ENCODE measurements around the gene LMOD3.

LMOD3 gene

GRCh38 chr3:69164296-69164695, 41.9 kb upstream of the LMOD3 start:
- no peak overlapping the region for H4K8ac ChIP-seq (ENCODE audit: low read depth, low read length)
- no peaks in the 10 kb centered on the region for H3K27me3 ChIP-seq (ENCODE audit: insufficient read depth, low read length)
- no peaks in the 10 kb centered on the region for H3K9me3 ChIP-seq (ENCODE audit: insufficient read depth, low read depth, low read length)
- no peak overlapping the region for H3K23ac ChIP-seq (ENCODE audit: low read length)
- peaks cover 0 to 1% of the 10 kb centered on the region in 2 experiments for H3K36me3 ChIP-seq (ENCODE audit: control insufficient read depth in 1 of 2, insufficient read depth in 2 of 2, low read length in 2 of 2)
- no peaks in the 10 kb centered on the region for H3K79me1 ChIP-seq (ENCODE audit: low read length)
- H4K91ac ChIP-seq (ENCODE audit: low read depth, low read length): no peak overlapping the region
- H4K12ac ChIP-seq (ENCODE audit: low read depth, low read length): no peak overlapping the region
- no peak overlapping the region for H3K4me3 ChIP-seq (ENCODE audit: low read depth, low read length)
- no peak overlapping the region for H2BK120ac ChIP-seq (ENCODE audit: insufficient read depth, low read length, poor library complexity)
- no peak overlapping the region for H2BK5ac ChIP-seq (ENCODE audit: low read depth, low read length, poor library complexity)
- H2AFZ ChIP-seq (ENCODE audit: insufficient read depth, low read length, poor library complexity): no peak overlapping the region
- no peak overlapping the region for H2AK5ac ChIP-seq (ENCODE audit: low read length)
- H3K79me2 ChIP-seq (ENCODE audit: control insufficient read depth, insufficient read depth, low read length, poor library complexity): no peaks in the 10 kb centered on the region
- no peak overlapping the region for H3K4me2 ChIP-seq (ENCODE audit: low read length)
- H3K14ac ChIP-seq (ENCODE audit: low read length): no peak overlapping the region
- peak; percentile 71 to 87 for DNase-seq
- H3K4ac ChIP-seq (ENCODE audit: low read depth, low read length): no peak overlapping the region
- H3K27ac ChIP-seq (ENCODE audit: low read depth, low read length): no peak overlapping the region
- no peak overlapping the region for H2BK12ac ChIP-seq (ENCODE audit: low read length)
- no peak overlapping the region for H3K18ac ChIP-seq (ENCODE audit: low read length)
- no peak overlapping the region for H3K9ac ChIP-seq (ENCODE audit: low read length)
- H3K4me1 ChIP-seq (ENCODE audit: control insufficient read depth in 1 of 2, insufficient read depth in 2 of 2, low read length in 2 of 2): no peaks in the 10 kb centered on the region

- H4K12ac ChIP-seq (ENCODE audit: low read depth, low read length): no peak overlapping the region
- H4K91ac ChIP-seq (ENCODE audit: low read depth, low read length): no peak overlapping the region
- no peaks in the 10 kb centered on the region for H3K27me3 ChIP-seq (ENCODE audit: insufficient read depth, low read length)
- H2AFZ ChIP-seq (ENCODE audit: insufficient read depth, low read length, poor library complexity): no peak overlapping the region
- no peak overlapping the region for H3K9ac ChIP-seq (ENCODE audit: low read length)
- no peak overlapping the region for H4K8ac ChIP-seq (ENCODE audit: low read depth, low read length)
- H3K4me2 ChIP-seq (ENCODE audit: low read length): no peak overlapping the region
- H3K4ac ChIP-seq (ENCODE audit: low read depth, low read length): no peak overlapping the region
- H3K79me1 ChIP-seq (ENCODE audit: low read length): no peaks in the 10 kb centered on the region
- no peaks in the 10 kb centered on the region for H3K9me3 ChIP-seq (ENCODE audit: insufficient read depth, low read depth, low read length)
- no peaks in the 10 kb centered on the region for H3K79me2 ChIP-seq (ENCODE audit: control insufficient read depth, insufficient read depth, low read length, poor library complexity)
- H3K23ac ChIP-seq (ENCODE audit: low read length): no peak overlapping the region
- DNase-seq: no peak
- no peak overlapping the region for H2BK5ac ChIP-seq (ENCODE audit: low read depth, low read length, poor library complexity)
- no peaks in the 10 kb centered on the region for H3K36me3 ChIP-seq (ENCODE audit: control insufficient read depth in 1 of 2, insufficient read depth in 2 of 2, low read length in 2 of 2)
- WGBS (ENCODE audit: extremely low coverage, insufficient coverage, insufficient read length): no CpG with 5 or more reads among the region's 2 CpGs
- H2BK12ac ChIP-seq (ENCODE audit: low read length): no peak overlapping the region
- H3K4me1 ChIP-seq (ENCODE audit: control insufficient read depth in 1 of 2, insufficient read depth in 2 of 2, low read length in 2 of 2): no peaks in the 10 kb centered on the region
- H3K18ac ChIP-seq (ENCODE audit: low read length): no peak overlapping the region
- H3K27ac ChIP-seq (ENCODE audit: low read depth, low read length): no peak overlapping the region
- H3K4me3 ChIP-seq (ENCODE audit: low read depth, low read length): no peak overlapping the region
- no peak overlapping the region for H2AK5ac ChIP-seq (ENCODE audit: low read length)
- H2BK120ac ChIP-seq (ENCODE audit: insufficient read depth, low read length, poor library complexity): no peak overlapping the region
- H3K14ac ChIP-seq (ENCODE audit: low read length): no peak overlapping the region
These were observed 40.0 kb upstream of the LMOD3 start for GRCh38 chr3:69162308-69162980.

DNA sequence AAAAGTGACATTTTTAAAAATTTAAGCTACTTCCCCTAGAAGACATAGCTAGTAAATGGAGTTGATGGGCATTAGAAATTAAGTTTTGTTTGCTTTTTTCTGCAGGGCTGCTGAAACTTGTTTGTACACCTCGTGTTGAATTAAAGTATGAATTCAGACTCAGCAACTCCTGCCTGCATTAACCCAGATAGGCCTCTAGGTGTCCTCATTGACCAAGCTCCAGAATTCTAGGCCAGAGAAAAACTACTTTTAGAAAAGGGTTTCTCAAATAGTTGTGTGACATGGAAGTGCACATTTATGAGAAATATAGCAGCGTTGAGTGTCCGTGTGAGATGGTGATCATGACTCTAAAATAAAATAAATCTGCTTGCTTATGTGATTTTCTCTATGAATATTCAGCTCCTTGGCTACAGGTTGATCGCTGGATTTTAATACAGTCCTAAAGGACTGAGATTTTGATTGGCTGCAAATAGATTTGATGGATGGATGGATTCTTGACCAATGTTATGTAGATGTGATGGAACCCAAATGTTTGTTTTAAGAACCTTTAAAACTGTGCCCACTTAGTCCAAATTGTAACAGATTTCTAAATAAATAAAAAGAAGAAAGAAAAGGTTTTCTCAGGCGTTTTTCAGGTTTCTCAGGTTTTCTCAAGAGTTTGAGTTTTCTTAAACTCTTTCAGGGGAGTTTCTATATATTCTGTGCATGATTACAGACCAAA, 39.4 kb upstream of the LMOD3 start:
- Histone ChIP-seq H2AK5ac (ENCODE audit: low read length) (no peak overlapping the region), H3K27me3 (ENCODE audit: insufficient read depth, low read length) (no peaks in the 10 kb centered on the region), H3K9me3 (ENCODE audit: insufficient read depth, low read depth, low read length) (no peaks in the 10 kb centered on the region), H3K9ac (ENCODE audit: low read length) (no peak overlapping the region), H3K4ac (ENCODE audit: low read depth, low read length) (no peak overlapping the region), H3K14ac (ENCODE audit: low read length) (no peak overlapping the region), H3K18ac (ENCODE audit: low read length) (no peak overlapping the region), H3K27ac (ENCODE audit: low read depth, low read length) (no peak overlapping the region), H4K91ac (ENCODE audit: low read depth, low read length) (no peak overlapping the region), H2BK5ac (ENCODE audit: low read depth, low read length, poor library complexity) (no peak overlapping the region), H4K8ac (ENCODE audit: low read depth, low read length) (no peak overlapping the region), H3K79me1 (ENCODE audit: low read length) (no peaks in the 10 kb centered on the region), H4K12ac (ENCODE audit: low read depth, low read length) (no peak overlapping the region), H2BK12ac (ENCODE audit: low read length) (no peak overlapping the region), H2BK120ac (ENCODE audit: insufficient read depth, low read length, poor library complexity) (no peak overlapping the region), H3K4me2 (ENCODE audit: low read length) (no peak overlapping the region), H2AFZ (ENCODE audit: insufficient read depth, low read length, poor library complexity) (no peak overlapping the region), H3K79me2 (ENCODE audit: control insufficient read depth, insufficient read depth, low read length, poor library complexity) (no peaks in the 10 kb centered on the region), H3K23ac (ENCODE audit: low read length) (no peak overlapping the region), H3K36me3 (ENCODE audit: control insufficient read depth in 1 of 2, insufficient read depth in 2 of 2, low read length in 2 of 2) (no peaks in the 10 kb centered on the region), H3K4me3 (ENCODE audit: low read depth, low read length) (no peak overlapping the region), H3K4me1 (ENCODE audit: control insufficient read depth in 1 of 2, insufficient read depth in 2 of 2, low read length in 2 of 2) (no peaks in the 10 kb centered on the region)
- no CpG with 5 or more reads among the region's 5 CpGs for WGBS (ENCODE audit: extremely low coverage, insufficient coverage, insufficient read length)
- DNase-seq: peak; percentile 18 to 80

GRCh38 chr3:69160525-69160924, 38.1 kb upstream of the LMOD3 start:
- no peak overlapping the region for H3K4me3 ChIP-seq (ENCODE audit: low read depth, low read length)
- H3K4ac ChIP-seq (ENCODE audit: low read depth, low read length): no peak overlapping the region
- H3K79me1 ChIP-seq (ENCODE audit: low read length): no peaks in the 10 kb centered on the region
- no peaks in the 10 kb centered on the region for H3K79me2 ChIP-seq (ENCODE audit: control insufficient read depth, insufficient read depth, low read length, poor library complexity)
- H3K9ac ChIP-seq (ENCODE audit: low read length): no peak overlapping the region
- H2BK5ac ChIP-seq (ENCODE audit: low read depth, low read length, poor library complexity): no peak overlapping the region
- no peak overlapping the region for H4K12ac ChIP-seq (ENCODE audit: low read depth, low read length)
- H3K18ac ChIP-seq (ENCODE audit: low read length): no peak overlapping the region
- H4K91ac ChIP-seq (ENCODE audit: low read depth, low read length): no peak overlapping the region
- no peak overlapping the region for H3K14ac ChIP-seq (ENCODE audit: low read length)
- no peak overlapping the region for H4K8ac ChIP-seq (ENCODE audit: low read depth, low read length)
- WGBS (ENCODE audit: extremely low coverage, insufficient coverage, insufficient read length): no CpG with 5 or more reads among the region's 4 CpGs
- H2BK12ac ChIP-seq (ENCODE audit: low read length): no peak overlapping the region
- no peak overlapping the region for H3K23ac ChIP-seq (ENCODE audit: low read length)
- H3K36me3 ChIP-seq (ENCODE audit: control insufficient read depth in 1 of 2, insufficient read depth in 2 of 2, low read length in 2 of 2): no peaks in the 10 kb centered on the region
- H3K9me3 ChIP-seq (ENCODE audit: insufficient read depth, low read depth, low read length): no peaks in the 10 kb centered on the region
- DNase-seq: no peak
- H2AFZ ChIP-seq (ENCODE audit: insufficient read depth, low read length, poor library complexity): no peak overlapping the region
- no peaks in the 10 kb centered on the region for H3K27me3 ChIP-seq (ENCODE audit: insufficient read depth, low read length)
- no peak overlapping the region for H2AK5ac ChIP-seq (ENCODE audit: low read length)
- H2BK120ac ChIP-seq (ENCODE audit: insufficient read depth, low read length, poor library complexity): no peak overlapping the region
- no peak overlapping the region for H3K4me2 ChIP-seq (ENCODE audit: low read length)
- no peaks in the 10 kb centered on the region for H3K4me1 ChIP-seq (ENCODE audit: control insufficient read depth in 1 of 2, insufficient read depth in 2 of 2, low read length in 2 of 2)
- H3K27ac ChIP-seq (ENCODE audit: low read depth, low read length): no peak overlapping the region

Data from trophoblast cell (in vitro differentiated cells and primary cell).